Measurements from ENCODE around the gene ZFP36L1.
"Not testable (repeated sequence)": the region's sequence is repeated elsewhere in the genome, so short reads cannot be mapped to it uniquely, and the experiment has no call there.

ZFP36L1 gene

GRCh38 chr14:68767248-68767645 is 25.6 kb downstream of the ZFP36L1 start:
- H3K4me1 ChIP-seq (ENCODE audit: control insufficient read depth, insufficient read depth, low read length), result peaks cover 20% of the 10 kb centered on the region

GRCh38 chr14:68766299-68767247 is 26.3 kb downstream of the ZFP36L1 start:
- Histone ChIP-seq H3K4me2 (ENCODE audit: low read length) (no peak overlapping the region), H3K9me3 (replicated peaks; ENCODE audit: low read length) (no peaks in the 10 kb centered on the region), H3K4me3 (ENCODE audit: low read length) (no peak overlapping the region), H3K4me1 (ENCODE audit: control insufficient read depth, insufficient read depth, low read length) (peaks cover 20% of the 10 kb centered on the region), H3K36me3 (ENCODE audit: insufficient read depth, low read length) (no peaks in the 10 kb centered on the region), H3K27me3 (ENCODE audit: control insufficient read depth, insufficient read depth, low read length) (no peaks in the 10 kb centered on the region), H3K9ac (ENCODE audit: low read depth, low read length) (no peak overlapping the region)

More at GRCh38 chr14:68767248-68767645, 25.6 kb downstream of the ZFP36L1 start:
- H3K9ac ChIP-seq (ENCODE audit: low read depth, low read length), result no peak overlapping the region
- H3K36me3 ChIP-seq (ENCODE audit: insufficient read depth, low read length), result no peaks in the 10 kb centered on the region
- no peak overlapping the region for H3K4me3 ChIP-seq (ENCODE audit: low read length)
- H3K9me3 ChIP-seq (replicated peaks; ENCODE audit: low read length), result no peaks in the 10 kb centered on the region
- H3K4me2 ChIP-seq (ENCODE audit: low read length), result no peak overlapping the region
- no peaks in the 10 kb centered on the region for H3K27me3 ChIP-seq (ENCODE audit: control insufficient read depth, insufficient read depth, low read length)

- H3K9me3 ChIP-seq (replicated peaks; ENCODE audit: low read length); H3K4me3 ChIP-seq (ENCODE audit: low read length); H3K27me3 ChIP-seq (ENCODE audit: control insufficient read depth, insufficient read depth, low read length); H3K36me3 ChIP-seq (ENCODE audit: insufficient read depth, low read length): not testable (repeated sequence)
- Histone ChIP-seq H3K4me2 (ENCODE audit: low read length) (peak overlapping the region; percentile 59), H3K9ac (ENCODE audit: low read depth, low read length) (peak overlapping the region; percentile 49), H3K4me1 (ENCODE audit: control insufficient read depth, insufficient read depth, low read length) (peaks cover 28% of the 10 kb centered on the region)
Observed at GRCh38 chr14:68763843-68764242, 29.0 kb downstream of the ZFP36L1 start.

DNA sequence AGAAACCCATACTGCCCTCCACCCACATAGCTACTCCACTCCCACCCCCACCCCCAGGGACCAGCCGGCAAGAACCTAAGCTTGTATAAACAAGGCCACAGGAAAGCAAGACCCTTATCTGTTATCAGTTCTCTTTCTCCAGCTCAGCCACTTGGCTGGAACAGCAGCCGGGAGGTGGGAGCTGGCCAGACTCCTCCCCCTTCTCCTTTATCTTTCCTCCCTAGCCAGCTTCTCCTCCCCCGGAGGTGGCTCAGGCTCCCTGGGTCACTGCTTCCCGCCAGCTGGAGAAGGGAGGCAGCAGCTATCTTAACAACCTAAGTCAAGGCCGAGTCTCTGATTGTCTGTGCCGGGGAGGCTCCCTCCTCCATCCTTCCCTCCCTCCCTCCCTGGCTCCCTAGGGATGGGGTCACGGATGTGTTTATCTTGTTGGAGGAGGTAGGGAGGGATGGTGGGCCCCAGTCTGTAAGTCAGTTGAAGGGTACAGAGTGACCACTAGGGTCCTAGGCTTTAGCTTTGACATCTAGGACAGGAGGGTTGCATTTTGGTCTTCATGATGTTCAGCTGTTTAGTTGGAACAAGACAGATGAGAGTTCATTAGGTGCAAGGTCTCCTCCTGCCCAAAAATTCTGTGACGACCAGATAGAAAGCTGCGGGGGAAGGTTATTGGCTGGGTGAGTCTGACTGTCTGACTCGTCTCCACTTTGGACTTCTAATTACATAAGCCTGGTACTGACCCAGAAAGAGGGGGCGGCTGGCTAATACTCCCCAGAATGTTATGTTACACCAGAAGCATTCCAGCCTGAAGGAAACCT is 29.7 kb downstream of the ZFP36L1 start:
- Histone ChIP-seq H3K9me3 (replicated peaks; ENCODE audit: low read length) (no peaks in the 10 kb centered on the region), H3K4me3 (ENCODE audit: low read length) (no peak overlapping the region), H3K4me2 (ENCODE audit: low read length) (peak overlapping the region; percentile 59), H3K4me1 (ENCODE audit: control insufficient read depth, insufficient read depth, low read length) (peaks cover 32% of the 10 kb centered on the region), H3K9ac (ENCODE audit: low read depth, low read length) (peak overlapping the region; percentile 37), H3K27me3 (ENCODE audit: control insufficient read depth, insufficient read depth, low read length) (no peaks in the 10 kb centered on the region), H3K36me3 (ENCODE audit: insufficient read depth, low read length) (no peaks in the 10 kb centered on the region)

DNA sequence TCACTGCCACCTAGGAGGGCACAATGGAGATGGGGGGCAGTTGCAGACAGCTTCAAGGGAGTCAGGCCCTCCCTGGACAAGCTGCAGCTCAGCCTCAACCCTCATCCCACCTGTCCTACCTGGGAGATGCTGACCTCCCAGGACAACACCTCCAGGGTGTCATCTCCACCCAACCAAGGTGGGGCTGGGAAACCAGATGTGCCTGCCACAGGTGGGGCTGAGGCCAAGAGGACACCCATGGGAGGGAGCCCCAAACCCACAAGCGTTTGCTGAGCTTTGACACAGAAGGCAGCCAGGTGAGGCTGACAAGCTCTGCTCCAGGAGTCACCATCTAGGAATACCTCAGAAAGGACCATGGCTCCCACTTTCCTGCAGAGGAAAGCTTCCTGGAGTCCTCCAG is 31.5 kb downstream of the ZFP36L1 start:
- Histone ChIP-seq H3K4me1 (ENCODE audit: control insufficient read depth, insufficient read depth, low read length) (peaks cover 46% of the 10 kb centered on the region), H3K4me2 (ENCODE audit: low read length) (no peak overlapping the region), H3K36me3 (ENCODE audit: insufficient read depth, low read length) (no peaks in the 10 kb centered on the region), H3K27me3 (ENCODE audit: control insufficient read depth, insufficient read depth, low read length) (no peaks in the 10 kb centered on the region), H3K4me3 (ENCODE audit: low read length) (no peak overlapping the region), H3K9me3 (replicated peaks; ENCODE audit: low read length) (no peaks in the 10 kb centered on the region), H3K9ac (ENCODE audit: low read depth, low read length) (no peak overlapping the region)

- no peaks in the 10 kb centered on the region for H3K27me3 ChIP-seq (ENCODE audit: control insufficient read depth, insufficient read depth, low read length)
- H3K4me3 ChIP-seq (ENCODE audit: low read length), result no peak overlapping the region
- peaks cover 46% of the 10 kb centered on the region for H3K4me1 ChIP-seq (ENCODE audit: control insufficient read depth, insufficient read depth, low read length)
- H3K9me3 ChIP-seq (replicated peaks; ENCODE audit: low read length), result no peaks in the 10 kb centered on the region
- no peaks in the 10 kb centered on the region for H3K36me3 ChIP-seq (ENCODE audit: insufficient read depth, low read length)
- H3K4me2 ChIP-seq (ENCODE audit: low read length), result no peak overlapping the region
- no peak overlapping the region for H3K9ac ChIP-seq (ENCODE audit: low read depth, low read length)
Observed at GRCh38 chr14:68760761-68761160, 32.1 kb downstream of the ZFP36L1 start.

DNA sequence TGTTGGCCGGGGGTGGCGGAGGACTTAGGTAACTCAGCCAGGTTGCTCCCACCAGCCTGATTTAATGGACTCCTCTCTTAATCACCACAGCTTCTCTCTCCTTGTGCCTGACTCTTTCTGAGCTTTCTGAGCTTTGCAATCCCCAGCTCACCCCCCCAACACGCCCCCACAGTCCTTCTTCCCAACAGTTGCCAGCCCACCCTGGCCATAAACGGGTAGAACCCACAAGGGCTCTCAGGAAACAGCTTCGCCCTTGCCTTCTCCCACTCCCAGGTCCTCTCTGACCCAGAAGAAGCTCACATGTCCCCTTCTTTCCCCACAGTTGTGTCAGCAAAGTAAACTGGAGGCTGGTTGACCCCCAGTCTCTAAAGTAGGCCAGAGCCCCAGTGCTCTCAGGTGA is 32.9 kb downstream of the ZFP36L1 start:
- H3K27me3 ChIP-seq (ENCODE audit: control insufficient read depth, insufficient read depth, low read length), result no peaks in the 10 kb centered on the region
- peaks cover 46% of the 10 kb centered on the region for H3K4me1 ChIP-seq (ENCODE audit: control insufficient read depth, insufficient read depth, low read length)
- no peaks in the 10 kb centered on the region for H3K36me3 ChIP-seq (ENCODE audit: insufficient read depth, low read length)
- no peak overlapping the region for H3K9ac ChIP-seq (ENCODE audit: low read depth, low read length)
- no peaks in the 10 kb centered on the region for H3K9me3 ChIP-seq (replicated peaks; ENCODE audit: low read length)
- H3K4me3 ChIP-seq (ENCODE audit: low read length), result no peak overlapping the region
- H3K4me2 ChIP-seq (ENCODE audit: low read length), result no peak overlapping the region

DNA sequence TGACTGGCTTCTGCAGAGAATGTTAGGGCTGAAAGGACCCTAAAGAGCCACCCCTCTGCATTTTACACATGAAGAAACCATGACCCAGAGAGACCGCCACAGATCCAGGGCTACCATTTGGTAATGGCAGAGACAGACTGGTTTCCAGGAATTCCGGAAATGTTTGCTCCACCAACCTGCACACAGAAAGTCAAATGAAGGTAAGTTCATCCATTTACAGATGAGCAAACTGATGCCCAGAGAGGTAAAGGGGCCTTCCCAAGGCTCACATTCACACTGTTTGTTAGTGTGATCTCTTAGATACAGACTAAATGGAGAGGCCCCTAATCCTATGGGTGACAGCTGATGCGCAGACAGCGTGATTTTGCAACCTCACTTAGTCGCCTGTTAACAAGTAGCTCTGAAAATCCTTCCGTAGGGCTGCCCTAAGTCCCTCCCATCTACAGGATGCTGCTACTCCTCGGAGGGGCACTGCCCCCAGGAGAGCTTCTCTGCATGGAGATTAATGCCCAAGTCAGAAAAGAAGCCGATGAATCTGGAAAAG is 33.8 kb downstream of the ZFP36L1 start:
- H3K9me3 ChIP-seq (replicated peaks; ENCODE audit: low read length), result no peaks in the 10 kb centered on the region
- no peak overlapping the region for H3K9ac ChIP-seq (ENCODE audit: low read depth, low read length)
- H3K4me3 ChIP-seq (ENCODE audit: low read length), result no peak overlapping the region
- no peaks in the 10 kb centered on the region for H3K36me3 ChIP-seq (ENCODE audit: insufficient read depth, low read length)
- no peaks in the 10 kb centered on the region for H3K27me3 ChIP-seq (ENCODE audit: control insufficient read depth, insufficient read depth, low read length)
- peaks cover 44% of the 10 kb centered on the region for H3K4me1 ChIP-seq (ENCODE audit: control insufficient read depth, insufficient read depth, low read length)
- H3K4me2 ChIP-seq (ENCODE audit: low read length), result no peak overlapping the region

GRCh38 chr14:68758301-68758700 is 34.6 kb downstream of the ZFP36L1 start:
- Histone ChIP-seq H3K36me3 (ENCODE audit: insufficient read depth, low read length) (no peaks in the 10 kb centered on the region), H3K4me2 (ENCODE audit: low read length) (no peak overlapping the region), H3K9ac (ENCODE audit: low read depth, low read length) (no peak overlapping the region), H3K9me3 (replicated peaks; ENCODE audit: low read length) (no peaks in the 10 kb centered on the region), H3K4me1 (ENCODE audit: control insufficient read depth, insufficient read depth, low read length) (peaks cover 36% of the 10 kb centered on the region), H3K4me3 (ENCODE audit: low read length) (no peak overlapping the region), H3K27me3 (ENCODE audit: control insufficient read depth, insufficient read depth, low read length) (no peaks in the 10 kb centered on the region)

- H3K4me2 ChIP-seq (ENCODE audit: low read length), result no peak overlapping the region
- H3K27me3 ChIP-seq (ENCODE audit: control insufficient read depth, insufficient read depth, low read length), result no peaks in the 10 kb centered on the region
- H3K9me3 ChIP-seq (replicated peaks; ENCODE audit: low read length), result no peaks in the 10 kb centered on the region
- no peak overlapping the region for H3K9ac ChIP-seq (ENCODE audit: low read depth, low read length)
- no peaks in the 10 kb centered on the region for H3K36me3 ChIP-seq (ENCODE audit: insufficient read depth, low read length)
- peaks cover 29% of the 10 kb centered on the region for H3K4me1 ChIP-seq (ENCODE audit: control insufficient read depth, insufficient read depth, low read length)
- H3K4me3 ChIP-seq (ENCODE audit: low read length), result no peak overlapping the region
Observed at GRCh38 chr14:68757618-68758081, 35.2 kb downstream of the ZFP36L1 start.

GRCh38 chr14:68756734-68757133 is 36.1 kb downstream of the ZFP36L1 start:
- peaks cover 25% of the 10 kb centered on the region for H3K4me1 ChIP-seq (ENCODE audit: control insufficient read depth, insufficient read depth, low read length)
- no peak overlapping the region for H3K9ac ChIP-seq (ENCODE audit: low read depth, low read length)
- no peaks in the 10 kb centered on the region for H3K9me3 ChIP-seq (replicated peaks; ENCODE audit: low read length)
- H3K36me3 ChIP-seq (ENCODE audit: insufficient read depth, low read length), result no peaks in the 10 kb centered on the region
- H3K4me2 ChIP-seq (ENCODE audit: low read length), result no peak overlapping the region
- H3K4me3 ChIP-seq (ENCODE audit: low read length), result no peak overlapping the region
- H3K27me3 ChIP-seq (ENCODE audit: control insufficient read depth, insufficient read depth, low read length), result no peaks in the 10 kb centered on the region
